PC-9 (cell line): Measurements from ENCODE around the gene PANX2. TPM values are rescaled to one million over a fixed set of nuclear protein-coding genes. Genes with fewer than 3 reads are reported as not detected.

Source experiments
- BruUV-seq: library from RNA; stranded (reverse); fragments of 400-500 nt; replicated peaks from 2 replicates; lab custom pipeline; 2021; lab: Mats Ljungman, UMichigan
- CTCF ChIA-PET: fragments of 300-600 bp; sonication (Branson Sonifier 250); formaldehyde crosslinking; loops from one replicate; lab custom pipeline; 2022; ENCODE audit warnings: antibody characterized with exemption; lab: Charles Lee
- POLR2A ChIA-PET: fragments of 300-600 bp; sonication (Branson Sonifier 250); formaldehyde crosslinking; loops from one replicate; lab custom pipeline; 2022; ENCODE audit warnings: antibody characterized with exemption; ENCODE audit not compliant: unreplicated experiment; lab: Charles Lee
- DNase-seq, 2 experiments: peaks; one replicate each; pipeline versions ENCODE4 v3.0.0 to v3.0.0-alpha.2; 2015 to 2022; ENCODE audit warnings: mixed read lengths in 1 of 2
- H2AFZ ChIP-seq: fragments of 200-600 bp; sonication (generic); 2 replicates; pipeline ENCODE4 v1.8.1; 2017; ENCODE audit warnings: antibody characterized with exemption
- H3F3A ChIP-seq: fragments of 200-600 bp; sonication (generic); 2 replicates; pipeline ENCODE4 v1.8.1; 2017; ENCODE audit warnings: antibody characterized with exemption, mild to moderate bottlenecking, low read depth; ENCODE audit not compliant: insufficient read depth
- H3K27ac ChIP-seq: fragments of 200-600 bp; sonication (generic); 2 replicates; pipeline ENCODE4 v1.6.1; 2016; ENCODE audit warnings: mixed run types
- H3K27me3 ChIP-seq: fragments of 200-600 bp; sonication (generic); 2 replicates; pipeline ENCODE4 v1.6.1; 2016; ENCODE audit warnings: low read depth, mixed run types; ENCODE audit not compliant: insufficient read depth
- H3K36me3 ChIP-seq: fragments of 200-600 bp; sonication (generic); 2 replicates; pipeline ENCODE4 v1.6.1; 2016; ENCODE audit warnings: low read depth, mixed run types
- H3K4me1 ChIP-seq: fragments of 200-600 bp; sonication (generic); replicated peaks from 2 replicates; pipeline ENCODE4 v1.6.1; 2016; ENCODE audit warnings: mixed run types; ENCODE audit not compliant: insufficient read depth
- H3K4me2 ChIP-seq: fragments of 200-600 bp; sonication (generic); 2 replicates; pipeline ENCODE4 v1.6.1; 2017; ENCODE audit warnings: mixed run types
- H3K4me3 ChIP-seq: fragments of 200-600 bp; sonication (generic); 2 replicates; pipeline ENCODE4 v1.6.1; 2016; ENCODE audit warnings: mixed run types
- H3K79me2 ChIP-seq: fragments of 200-600 bp; sonication (generic); 2 replicates; pipeline ENCODE4 v1.6.1; 2017; ENCODE audit warnings: low read depth, mixed run types
- H3K9me2 ChIP-seq: fragments of 200-600 bp; sonication (generic); 2 replicates; pipeline ENCODE4 v1.8.1; 2017; ENCODE audit warnings: mild to moderate bottlenecking; ENCODE audit not compliant: insufficient read depth
- H3K9me3 ChIP-seq: fragments of 200-600 bp; sonication (generic); 2 replicates; pipeline ENCODE4 v1.8.1; 2016; ENCODE audit warnings: low read depth; ENCODE audit not compliant: insufficient read depth
- H4K20me1 ChIP-seq: fragments of 200-600 bp; sonication (generic); 2 replicates; pipeline ENCODE4 v1.8.1; 2017; ENCODE audit not compliant: insufficient read depth
- EZH2 ChIP-seq: fragments of 200-600 bp; sonication (generic); IDR thresholded peaks from 2 replicates; pipeline ENCODE4 v1.8.0; 2017; ENCODE audit warnings: antibody characterized with exemption, low read depth
- intact Hi-C: fragments of 100-400 bp; cut with micrococcal nuclease; formaldehyde crosslinking; loops from one replicate; pipeline ENCODE4 v1.10.0; 2022; ENCODE audit not compliant: unreplicated experiment
- total RNA-seq: library from RNA; stranded (reverse); gene quantifications from 2 replicates; pipeline ENCODE4 v1.2.3, GENCODE V29; 2021
- TF ChIP-seq, protein P1 (sequence below): fragments of 200-600 bp; sonication (generic); conservative IDR thresholded peaks from 2 replicates; pipeline ENCODE4 v1.6.1; 2017; ENCODE audit warnings: mixed run types, antibody characterized with exemption, mild to moderate bottlenecking, moderate library complexity

The PANX2 gene
- total RNA-seq, 1 experiment from 2014 or later: 51.7 TPM

DNA sequence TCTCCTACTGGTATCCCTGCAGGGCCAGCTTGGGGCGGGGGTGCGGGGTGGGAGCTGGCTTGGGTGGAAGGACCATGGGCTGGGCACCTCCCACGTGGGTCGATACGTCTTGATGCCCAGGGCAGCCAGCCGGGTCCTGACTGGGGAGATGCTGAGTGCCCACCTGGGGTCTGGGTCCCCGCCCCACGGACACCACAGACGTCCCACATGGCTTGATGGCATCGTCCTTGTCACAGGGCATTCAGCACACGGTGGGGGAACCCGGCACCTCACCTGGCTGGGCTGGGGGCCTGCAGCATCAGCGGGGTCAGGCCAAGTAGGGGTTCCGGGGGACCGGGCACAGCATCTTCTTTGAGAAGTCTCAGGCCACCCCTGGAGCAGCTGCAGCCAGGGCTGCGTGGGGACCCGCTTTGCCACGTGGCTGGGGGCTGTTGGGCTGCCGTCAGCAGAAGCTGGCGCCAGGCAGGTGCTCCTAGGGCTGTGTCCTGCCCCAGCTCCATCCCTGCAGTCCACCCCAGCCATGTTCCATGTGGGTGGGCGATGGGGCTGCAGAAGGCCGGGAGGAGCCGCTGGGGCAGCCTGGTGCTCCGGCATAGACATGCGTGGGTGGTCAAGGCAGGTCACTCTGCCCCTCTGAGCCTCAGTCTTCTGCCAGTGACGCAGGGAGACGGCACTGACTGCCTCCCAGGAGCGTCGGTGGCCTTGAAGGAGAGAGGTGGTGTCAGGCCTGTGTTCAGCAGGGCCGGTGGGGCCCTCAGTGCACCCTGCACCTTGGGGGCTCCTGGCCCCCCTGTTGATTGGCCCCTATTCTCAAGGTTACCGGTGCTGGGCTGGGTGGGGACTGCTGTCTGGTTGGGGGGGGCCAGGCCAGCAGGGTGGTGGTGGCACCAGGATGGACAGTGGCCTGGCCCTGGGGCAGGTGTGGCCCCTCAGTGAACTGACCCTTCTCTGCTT, 38.7 kb downstream of the PANX2 start:
- POLR2A ChIA-PET: no interaction called here

DNA sequence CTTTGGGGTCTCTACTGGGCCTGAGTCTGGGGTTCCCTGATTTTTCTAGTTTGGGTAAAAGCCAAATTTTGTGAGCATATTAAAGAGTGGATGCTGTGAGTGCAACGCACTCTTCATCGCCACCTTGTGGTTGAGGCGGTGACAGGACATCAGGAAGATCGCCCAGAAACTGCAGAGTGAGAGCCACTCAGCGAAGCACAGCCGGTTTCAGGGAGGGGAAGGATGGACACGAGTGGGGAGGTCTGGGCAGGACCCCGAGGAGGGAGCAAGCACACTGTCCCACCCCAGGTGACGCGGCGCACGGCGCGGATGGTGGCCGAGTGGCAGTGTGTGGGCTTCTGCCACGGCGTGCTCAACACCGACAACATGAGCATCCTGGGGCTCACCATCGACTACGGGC, 39.4 kb downstream of the PANX2 start:
- BruUV-seq: no TSS peak
- no peaks in the 10 kb centered on the region for H3K9me3 ChIP-seq
- intact Hi-C loops: loop anchor here (1.0 kb wide), 1 partner anchor 61 kb away; no protein-coding TSS in a partner anchor
- no peaks in the 10 kb centered on the region for H3K4me1 ChIP-seq
- H3K27me3 ChIP-seq: no peaks in the 10 kb centered on the region
- H3K4me3 ChIP-seq: no peak overlapping the region
- peaks cover 4% of the 10 kb centered on the region; the same call in 1 of the 2 replicates for H3K79me2 ChIP-seq
- H3K9me2 ChIP-seq: no peaks in the 10 kb centered on the region
- H3K36me3 ChIP-seq: peaks cover 35% of the 10 kb centered on the region
- TF ChIP-seq EZH2: no peak
- TF ChIP-seq, protein P1, sequence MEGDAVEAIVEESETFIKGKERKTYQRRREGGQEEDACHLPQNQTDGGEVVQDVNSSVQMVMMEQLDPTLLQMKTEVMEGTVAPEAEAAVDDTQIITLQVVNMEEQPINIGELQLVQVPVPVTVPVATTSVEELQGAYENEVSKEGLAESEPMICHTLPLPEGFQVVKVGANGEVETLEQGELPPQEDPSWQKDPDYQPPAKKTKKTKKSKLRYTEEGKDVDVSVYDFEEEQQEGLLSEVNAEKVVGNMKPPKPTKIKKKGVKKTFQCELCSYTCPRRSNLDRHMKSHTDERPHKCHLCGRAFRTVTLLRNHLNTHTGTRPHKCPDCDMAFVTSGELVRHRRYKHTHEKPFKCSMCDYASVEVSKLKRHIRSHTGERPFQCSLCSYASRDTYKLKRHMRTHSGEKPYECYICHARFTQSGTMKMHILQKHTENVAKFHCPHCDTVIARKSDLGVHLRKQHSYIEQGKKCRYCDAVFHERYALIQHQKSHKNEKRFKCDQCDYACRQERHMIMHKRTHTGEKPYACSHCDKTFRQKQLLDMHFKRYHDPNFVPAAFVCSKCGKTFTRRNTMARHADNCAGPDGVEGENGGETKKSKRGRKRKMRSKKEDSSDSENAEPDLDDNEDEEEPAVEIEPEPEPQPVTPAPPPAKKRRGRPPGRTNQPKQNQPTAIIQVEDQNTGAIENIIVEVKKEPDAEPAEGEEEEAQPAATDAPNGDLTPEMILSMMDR: peak; percentile 98
- no peak overlapping the region for H2AFZ ChIP-seq
- H4K20me1 ChIP-seq: peaks cover 72% of the 10 kb centered on the region
- H3K4me2 ChIP-seq: no peak overlapping the region
- POLR2A ChIA-PET: no interaction called here
- CTCF ChIA-PET: no interaction called here
- peak; percentile 48 to 53 for DNase-seq
- peaks cover 48% of the 10 kb centered on the region; the same call in 1 of the 2 replicates for H3F3A ChIP-seq
- no peak overlapping the region for H3K27ac ChIP-seq

More for the DNA sequence above, 38.7 kb downstream of the PANX2 start:
- Histone ChIP-seq H3K9me2 (no peaks in the 10 kb centered on the region), H3K27me3 (no peaks in the 10 kb centered on the region), H3K4me1 (no peaks in the 10 kb centered on the region), H2AFZ (no peak overlapping the region), H3K4me2 (no peak overlapping the region), H3K79me2 (peaks cover 4% of the 10 kb centered on the region; the same call in 1 of the 2 replicates), H3F3A (peaks cover 42% of the 10 kb centered on the region; the same call in 1 of the 2 replicates), H3K9me3 (no peaks in the 10 kb centered on the region), H3K4me3 (no peak overlapping the region), H3K36me3 (peaks cover 36% of the 10 kb centered on the region), H4K20me1 (peaks cover 65% of the 10 kb centered on the region), H3K27ac (no peak overlapping the region)
- TF ChIP-seq, protein P1: no peak
- TF ChIP-seq EZH2: no peak
- CTCF ChIA-PET: no interaction called here
- no peak for DNase-seq
- intact Hi-C loops: loop anchor here (1.0 kb wide), 1 partner anchor 60 kb away; no protein-coding TSS in a partner anchor
- BruUV-seq: no TSS peak

DNA sequence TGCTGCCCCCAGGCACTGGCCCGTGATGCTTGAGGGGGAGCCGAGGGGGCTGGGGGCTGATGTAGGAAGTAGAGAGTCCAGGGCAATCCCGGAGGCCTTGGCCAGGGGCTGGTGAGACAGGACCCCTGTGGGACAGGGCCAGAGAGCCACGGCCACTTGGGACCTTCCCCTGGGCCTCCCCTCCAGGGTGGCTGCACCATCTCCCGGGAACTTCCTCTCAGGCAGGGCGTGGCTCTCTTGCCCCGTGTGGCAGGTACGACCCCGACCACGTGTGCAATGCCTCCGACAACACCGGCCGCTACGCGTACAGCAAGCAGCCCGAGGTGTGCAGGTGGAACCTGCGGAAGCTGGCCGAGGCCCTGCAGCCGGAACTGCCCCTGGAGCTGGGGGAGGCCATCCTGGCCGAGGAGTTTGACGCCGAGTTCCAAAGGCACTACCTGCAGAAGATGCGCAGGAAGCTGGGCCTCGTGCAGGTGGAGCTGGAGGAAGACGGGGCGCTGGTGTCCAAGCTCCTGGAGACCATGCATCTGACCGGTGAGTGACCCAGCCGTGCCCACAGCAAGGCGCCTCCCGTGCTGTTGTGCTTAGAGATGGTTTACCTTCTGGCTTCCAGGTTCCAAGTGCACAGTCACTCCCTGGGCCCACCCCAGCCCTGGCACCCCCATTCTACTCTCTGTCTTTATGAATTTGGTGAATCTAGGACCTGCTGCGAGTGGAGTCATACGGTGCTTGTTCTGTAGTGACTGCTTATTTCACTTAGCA, 40.0 kb downstream of the PANX2 start:
- H2AFZ ChIP-seq: no peak overlapping the region
- no peaks in the 10 kb centered on the region for H3K9me2 ChIP-seq
- ChIA-PET POLR2A (no interaction called here), CTCF (no interaction called here)
- no peak overlapping the region for H3K27ac ChIP-seq
- H3K36me3 ChIP-seq: peaks cover 35% of the 10 kb centered on the region
- intact Hi-C loops: no loop called here
- H4K20me1 ChIP-seq: peaks cover 76% of the 10 kb centered on the region
- no peak for DNase-seq
- peaks cover 4% of the 10 kb centered on the region; the same call in 1 of the 2 replicates for H3K79me2 ChIP-seq
- no peaks in the 10 kb centered on the region for H3K9me3 ChIP-seq
- BruUV-seq: no TSS peak
- no peak overlapping the region for H3K4me2 ChIP-seq
- peaks cover 52% of the 10 kb centered on the region; the same call in 1 of the 2 replicates for H3F3A ChIP-seq
- TF ChIP-seq EZH2: no peak
- TF ChIP-seq, protein P1: no peak
- H3K27me3 ChIP-seq: no peaks in the 10 kb centered on the region
- H3K4me1 ChIP-seq: no peaks in the 10 kb centered on the region
- no peak overlapping the region for H3K4me3 ChIP-seq
